Ramos (cell line): Measurements from ENCODE around the gene INTS1.
"Not testable (repeated sequence)": the region's sequence is repeated elsewhere in the genome, so short reads cannot be mapped to it uniquely, and the experiment has no call there.

Source experiments
- in situ Hi-C: fragments of 300-500 bp; cut with MboI; formaldehyde crosslinking; loops from one replicate; pipeline ENCODE4 v1.14.3; 2022; ENCODE audit warnings: low sequenced_read_pairs; ENCODE audit not compliant: unreplicated experiment

Gene INTS1

DNA sequence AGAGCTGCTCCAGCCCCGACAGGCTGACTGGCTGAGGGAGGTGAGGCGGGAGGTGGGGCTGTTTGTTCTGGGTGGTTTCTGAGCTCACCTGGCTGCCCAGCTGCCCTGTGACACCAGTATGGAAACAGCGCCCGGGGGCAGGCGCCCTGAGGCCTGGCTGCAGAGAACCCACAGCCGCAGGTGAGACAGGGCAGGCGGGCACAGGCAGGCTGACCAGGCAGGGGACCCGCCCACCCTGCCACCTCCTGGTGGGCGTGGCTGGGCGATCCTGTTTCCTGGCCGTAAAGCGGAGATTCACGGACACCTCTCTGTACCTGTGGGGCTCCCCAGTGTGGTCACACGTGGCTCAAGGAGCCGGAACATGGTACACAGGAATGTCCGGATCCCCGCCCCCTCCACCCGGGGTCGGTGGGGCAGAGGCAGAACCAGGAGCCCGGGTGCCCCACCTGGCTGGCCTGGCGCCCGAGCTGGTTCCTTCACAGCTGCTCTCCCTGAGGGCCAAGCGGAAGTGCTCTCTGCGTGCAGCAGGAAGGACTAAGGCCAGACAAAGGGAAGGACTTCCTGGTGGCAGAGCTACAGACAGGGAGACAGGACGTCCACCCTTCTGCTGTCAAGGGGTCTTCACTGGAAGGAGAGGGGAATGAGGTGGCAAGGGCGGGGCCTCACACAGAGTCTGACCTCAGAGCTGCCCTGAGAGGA, 48.8 kb downstream of the INTS1 start:
- in situ Hi-C loops: no loop called here

DNA sequence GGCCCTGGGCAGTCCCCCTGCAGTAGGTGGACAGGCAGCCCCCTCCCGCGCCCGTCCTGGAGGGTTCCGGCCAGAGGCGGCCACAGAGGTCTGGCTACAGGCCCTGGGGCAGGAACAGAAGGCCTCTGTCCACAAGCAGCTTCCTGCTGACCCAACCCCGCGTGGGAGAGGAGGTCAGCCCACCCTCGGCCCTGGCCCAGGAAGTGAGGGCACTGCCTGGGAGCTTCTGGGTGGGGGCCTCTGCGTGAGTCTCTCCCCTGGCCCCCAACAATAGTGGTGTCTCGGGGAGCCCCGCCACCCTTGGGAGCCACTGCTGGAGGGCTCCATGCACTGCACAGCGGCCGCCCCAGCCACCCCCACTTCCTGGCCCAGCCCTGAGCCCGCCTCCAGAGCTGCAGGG, 49.6 kb downstream of the INTS1 start:
- in situ Hi-C loops: no loop called here

DNA sequence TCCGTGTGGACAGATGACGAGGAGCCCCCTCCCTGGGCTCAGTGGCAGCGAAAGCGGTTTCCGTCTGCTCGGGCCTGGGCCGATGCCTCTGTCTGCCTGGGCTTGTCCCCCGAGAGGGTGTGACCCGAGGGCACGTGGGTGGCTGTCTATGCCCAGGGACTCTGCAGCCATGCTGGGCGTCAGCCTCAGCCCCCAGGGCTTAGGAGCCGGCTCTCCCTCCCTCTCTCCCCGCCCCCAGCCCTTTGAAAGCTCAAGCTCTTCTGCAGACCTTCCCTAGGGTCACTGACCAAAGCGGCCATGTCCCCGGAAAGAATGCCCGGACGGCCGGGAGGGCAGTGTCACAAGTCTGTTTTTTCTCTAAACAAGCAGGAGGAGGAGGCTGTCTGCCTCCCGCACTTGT, 52.0 kb downstream of the INTS1 start:
- in situ Hi-C loops: no loop called here

DNA sequence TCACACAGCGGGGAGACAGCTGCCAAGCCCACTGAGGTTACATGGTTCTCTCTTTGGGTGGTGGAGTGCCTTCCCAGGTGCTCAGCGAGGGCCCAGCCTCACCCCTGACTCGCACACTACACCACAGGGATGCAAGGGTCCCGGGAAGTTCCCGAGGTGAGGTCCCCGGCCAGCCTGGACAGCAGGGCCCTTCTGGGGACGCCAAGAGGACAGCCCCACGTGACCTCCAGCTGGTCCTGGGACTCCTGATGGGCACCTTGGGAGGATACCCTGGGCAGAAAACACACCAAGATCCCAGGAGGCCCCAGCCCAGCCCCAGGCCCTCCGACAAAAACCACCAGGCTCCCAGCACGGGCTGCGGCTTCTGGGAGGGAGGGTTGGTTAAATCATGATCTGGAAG, 53.2 kb downstream of the INTS1 start:
- in situ Hi-C loops: no loop called here

DNA sequence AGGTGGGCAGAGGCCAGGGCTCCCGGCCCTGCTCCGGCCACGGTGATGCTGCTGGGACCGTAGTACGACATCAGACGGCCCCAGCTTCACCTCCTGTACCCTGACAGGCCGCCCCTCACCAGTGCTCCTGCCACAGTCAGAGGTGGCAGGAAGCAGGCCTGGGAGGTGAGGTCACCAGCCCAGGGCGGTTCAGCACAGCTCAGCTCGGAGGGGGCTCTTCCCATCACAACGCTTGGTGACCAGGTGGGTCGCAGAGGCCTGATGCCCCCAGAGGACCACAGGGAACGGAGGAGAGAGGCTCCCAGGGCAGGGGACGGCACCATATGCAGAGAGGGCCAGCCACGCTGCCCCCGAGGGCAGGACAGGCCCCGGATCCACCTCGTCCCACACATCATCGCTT, 53.8 kb downstream of the INTS1 start:
- in situ Hi-C loops: no loop called here

DNA sequence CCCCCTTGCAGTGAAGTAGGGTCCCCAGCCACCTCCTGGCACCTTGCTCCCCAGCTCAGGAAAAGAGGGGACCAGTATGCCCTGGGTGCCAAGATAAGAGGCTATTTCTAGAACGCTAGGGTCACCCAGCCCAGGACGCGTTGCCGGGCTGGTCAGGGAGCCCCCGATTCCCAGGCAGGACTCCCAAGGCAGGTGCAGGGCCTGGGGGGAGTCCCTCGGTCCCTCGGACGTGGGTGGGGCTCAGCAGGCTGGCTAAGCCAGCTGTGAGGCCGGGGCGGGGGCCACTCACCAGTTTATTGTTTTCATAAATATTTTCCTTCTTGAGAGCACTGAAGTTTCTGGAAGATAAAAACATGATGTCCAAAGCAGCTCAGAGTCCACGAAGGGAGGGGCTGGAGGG, 54.2 kb downstream of the INTS1 start:
- in situ Hi-C loops: no loop called here

DNA sequence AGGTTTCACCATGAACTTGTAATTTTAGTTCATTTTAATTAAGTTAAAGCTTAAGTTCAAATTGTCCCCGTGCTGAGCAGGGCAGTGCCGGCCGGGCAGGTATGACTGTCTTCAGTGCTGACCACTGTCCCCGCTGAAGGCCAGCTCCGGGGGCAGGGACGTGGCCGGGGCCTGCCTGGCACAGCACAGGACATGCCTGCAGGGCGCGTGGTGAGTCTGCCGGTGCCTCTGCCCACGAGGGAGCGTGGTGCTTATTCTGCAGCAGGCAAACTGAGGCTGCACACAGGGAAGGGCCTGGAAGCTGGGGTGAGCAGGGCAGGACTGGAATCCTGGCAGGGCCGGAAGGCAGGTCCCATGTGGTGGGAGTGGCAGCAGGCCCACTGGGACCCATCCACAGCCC, 54.7 kb downstream of the INTS1 start:
- in situ Hi-C loops: no loop called here

DNA sequence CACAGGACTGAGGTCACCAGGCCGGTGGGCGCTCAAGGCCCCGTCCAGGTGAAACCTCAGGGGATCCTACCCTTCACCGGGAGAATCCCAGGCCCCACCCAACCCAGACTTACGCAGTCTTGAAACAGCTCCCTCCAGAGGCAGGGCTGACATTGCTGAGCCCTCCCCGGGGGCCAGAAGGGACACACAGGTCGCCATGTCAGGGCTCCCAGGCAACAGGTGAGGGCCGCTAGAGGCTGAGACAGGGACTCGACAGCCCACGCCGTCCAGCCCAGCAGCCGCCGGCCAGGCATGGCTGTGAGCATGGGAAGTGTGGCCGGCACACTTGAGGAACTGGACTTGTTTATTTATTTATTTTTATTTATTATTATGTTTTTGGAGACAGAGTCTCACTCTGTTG, 55.2 kb downstream of the INTS1 start:
- in situ Hi-C loops: no loop called here

DNA sequence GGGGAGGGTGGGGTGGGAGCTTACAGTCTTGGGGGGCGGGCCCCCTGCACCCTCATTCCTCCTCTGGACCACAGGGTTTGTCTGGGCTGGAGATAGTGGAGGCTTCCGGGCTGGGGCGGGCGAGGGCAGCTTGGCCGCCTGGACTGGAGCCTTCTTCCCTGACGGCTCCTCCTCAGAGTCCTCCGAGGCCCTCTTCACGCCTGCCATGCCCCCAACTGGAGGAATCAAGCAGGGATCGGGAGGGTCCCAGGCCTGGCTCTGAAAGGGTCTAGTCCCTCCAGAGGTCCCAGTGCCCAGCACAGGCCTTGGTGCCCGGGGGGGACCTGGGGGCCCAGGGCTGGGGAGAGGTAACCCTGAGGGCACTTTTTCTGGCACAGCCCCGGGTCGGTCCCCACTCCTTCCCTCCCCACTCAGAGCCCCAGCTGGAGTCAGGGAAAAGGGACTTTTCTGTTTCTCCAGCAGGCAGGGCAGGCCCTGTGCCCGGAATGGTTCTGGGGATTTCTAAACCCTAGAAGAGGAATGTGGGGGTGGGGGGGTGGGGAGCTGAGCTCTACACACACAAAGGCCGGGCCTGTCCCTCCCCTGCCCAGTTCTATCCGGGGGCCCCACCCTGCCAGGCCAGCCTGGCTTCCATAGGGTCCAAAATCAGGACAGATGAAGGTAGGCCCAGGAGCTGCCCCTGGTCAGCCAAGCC, 56.5 kb downstream of the INTS1 start:
- in situ Hi-C loops: no loop called here

DNA sequence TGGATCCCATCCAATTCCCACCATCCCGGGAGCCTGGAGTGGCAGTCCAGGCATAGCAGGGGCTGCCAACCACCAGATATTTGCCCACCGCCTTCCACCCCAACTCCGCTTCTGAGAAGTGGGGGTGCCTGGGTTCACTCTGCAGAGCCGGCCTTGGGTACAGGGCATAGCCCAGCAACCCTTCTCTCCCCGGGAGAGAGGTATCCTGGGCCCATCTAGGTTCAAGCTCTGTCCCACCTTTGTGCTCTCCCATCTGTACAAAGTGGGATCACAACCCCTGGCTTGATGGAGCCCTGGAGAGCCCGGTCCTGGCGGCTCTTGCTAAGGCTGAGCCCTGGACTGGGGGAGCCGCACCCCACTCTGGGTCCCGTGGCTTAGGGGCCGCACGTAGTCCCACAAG, 57.1 kb downstream of the INTS1 start:
- in situ Hi-C loops: no loop called here

DNA sequence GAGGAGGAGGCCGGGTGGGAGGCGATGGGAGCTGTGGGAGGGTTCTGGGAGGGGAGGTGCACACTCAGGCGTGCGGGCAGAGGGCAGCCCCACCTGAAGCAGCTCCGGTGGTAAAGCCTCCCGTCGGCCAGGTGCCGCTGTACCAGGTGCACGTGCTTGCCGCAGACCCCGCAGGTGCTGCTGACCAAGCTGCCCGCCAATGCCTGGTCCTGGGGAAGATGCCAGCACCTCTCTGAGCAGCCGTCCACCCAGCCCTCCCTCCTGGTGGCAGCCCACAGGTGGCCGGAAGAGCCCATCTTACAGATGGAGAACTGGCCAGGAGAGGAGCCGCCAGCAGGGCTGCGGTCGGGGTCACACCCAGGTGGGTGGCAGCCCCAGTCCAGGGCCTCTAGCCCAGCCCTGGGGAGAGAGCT, 57.6 kb downstream of the INTS1 start:
- in situ Hi-C loops: no loop called here

DNA sequence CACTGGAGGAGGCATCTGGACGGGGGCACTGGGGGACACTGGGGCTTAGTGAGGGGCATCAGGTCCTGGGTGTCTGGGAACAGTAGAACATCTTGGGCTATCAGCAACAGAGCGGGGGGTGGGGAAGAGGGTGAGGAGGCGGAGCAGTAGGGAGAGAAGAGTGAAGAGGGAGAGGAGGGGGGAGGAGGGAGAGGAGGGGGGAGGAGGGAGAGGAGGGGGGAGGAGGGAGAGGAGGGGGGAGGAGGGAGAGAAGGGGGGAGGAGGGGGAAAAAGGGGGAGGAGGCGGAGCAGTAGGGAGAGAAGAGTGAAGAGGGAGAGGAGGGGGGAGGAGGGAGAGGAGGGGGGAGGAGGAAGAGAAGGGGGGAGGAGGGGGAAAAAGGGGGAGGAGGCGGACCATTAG, 58.2 kb downstream of the INTS1 start:
- in situ Hi-C loops: not testable (repeated sequence)

DNA sequence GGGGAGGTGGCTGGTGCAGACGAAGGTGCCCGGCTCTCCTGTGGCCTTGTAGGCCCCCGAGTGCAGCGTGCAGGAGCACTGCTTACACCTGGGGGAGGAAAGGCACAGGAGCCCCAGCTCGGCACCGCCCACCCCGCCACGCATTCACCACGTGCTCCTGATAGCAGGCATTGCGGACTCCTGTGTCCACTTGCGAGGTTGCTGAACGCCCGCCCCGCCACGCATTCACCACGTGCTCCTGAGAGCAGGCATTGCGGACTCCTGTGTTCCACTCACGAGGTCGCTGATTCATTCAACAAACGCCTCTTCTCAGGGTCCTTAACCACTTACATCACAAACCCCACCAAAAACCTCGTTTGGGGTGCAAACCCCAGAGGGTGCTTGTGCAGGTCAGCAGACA, 58.8 kb downstream of the INTS1 start:
- in situ Hi-C loops: no loop called here

DNA sequence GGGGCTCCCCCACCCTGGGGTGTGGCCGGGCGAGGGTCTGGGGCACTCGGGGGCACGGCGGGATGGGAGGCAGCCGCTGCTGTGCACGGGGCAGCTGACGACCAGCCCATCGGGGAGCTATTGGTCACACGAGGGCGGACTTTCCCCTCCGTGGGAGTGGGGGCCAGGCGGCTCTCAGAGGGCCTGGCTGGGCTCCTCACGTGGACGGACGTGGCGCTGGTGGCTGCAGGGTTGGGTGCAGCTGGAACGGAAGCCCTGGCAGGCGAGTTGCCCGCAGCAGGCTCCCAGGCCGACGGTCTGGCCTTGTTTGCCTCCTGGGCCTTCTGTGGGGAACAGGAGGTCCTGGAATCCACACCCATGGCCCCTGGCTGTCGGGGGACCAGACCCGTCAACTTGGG, 59.3 kb downstream of the INTS1 start:
- in situ Hi-C loops: no loop called here

DNA sequence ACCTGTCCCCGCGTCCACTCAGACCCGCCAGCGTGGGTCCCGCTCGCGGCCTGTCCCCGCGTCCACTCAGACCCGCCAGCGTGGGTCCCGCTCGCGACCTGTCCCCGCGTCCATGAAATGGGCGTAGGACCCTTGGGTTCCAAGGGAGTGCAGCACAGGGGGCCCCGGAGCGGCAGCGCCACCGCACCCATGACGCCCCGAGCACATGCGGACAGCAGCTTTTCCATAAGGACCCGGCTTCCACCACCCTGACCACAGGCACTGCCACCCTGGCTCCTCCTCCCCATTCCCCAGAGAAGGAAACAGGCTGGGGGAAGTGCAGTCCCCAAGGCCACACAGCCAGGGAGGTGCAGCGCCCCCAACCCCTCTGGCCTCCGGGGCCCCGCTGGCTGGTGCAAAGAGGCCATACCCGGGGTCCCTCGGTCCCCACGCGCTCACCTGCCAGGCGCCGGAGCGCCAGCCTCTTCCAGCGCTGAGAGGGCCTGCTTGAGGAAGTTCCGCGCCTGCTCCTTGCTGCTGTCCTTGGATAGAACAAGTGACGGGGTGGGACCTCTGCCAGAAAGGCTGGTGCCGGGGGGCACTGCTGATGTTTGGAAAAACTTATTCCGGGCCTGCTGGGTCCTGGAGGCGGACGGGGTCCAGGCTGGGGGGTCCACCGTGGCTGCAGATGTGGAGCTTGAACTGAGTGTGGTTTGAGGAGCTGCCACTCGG, 59.8 kb downstream of the INTS1 start:
- in situ Hi-C loops: no loop called here

DNA sequence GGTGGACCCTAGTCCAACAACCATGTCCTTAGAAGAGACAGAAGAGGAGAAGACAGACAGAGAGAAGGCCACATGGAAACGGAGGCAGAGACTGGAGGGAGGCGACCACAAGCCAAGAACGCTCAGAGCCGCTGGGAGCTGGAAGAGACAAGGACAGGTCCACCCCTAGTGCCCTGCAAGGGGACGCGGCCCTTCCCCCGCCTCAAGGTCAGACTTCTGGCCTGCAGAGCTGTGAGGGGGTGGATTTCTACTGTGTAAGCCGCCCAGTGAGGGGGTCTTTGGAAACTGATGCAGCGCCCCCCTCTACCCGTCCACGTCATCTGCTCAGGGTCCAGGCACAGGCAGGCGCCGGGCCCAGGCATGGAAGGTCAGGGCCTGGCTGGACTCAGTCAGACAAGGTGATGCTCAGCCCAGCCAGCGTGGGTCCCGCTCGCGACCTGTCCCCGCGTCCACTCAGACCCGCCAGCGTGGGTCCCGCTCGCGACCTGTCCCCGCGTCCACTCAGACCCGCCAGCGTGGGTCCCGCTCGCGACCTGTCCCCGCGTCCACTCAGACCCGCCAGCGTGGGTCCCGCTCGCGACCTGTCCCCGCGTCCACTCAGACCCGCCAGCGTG, 60.5 kb downstream of the INTS1 start:
- in situ Hi-C loops: not testable (repeated sequence)

DNA sequence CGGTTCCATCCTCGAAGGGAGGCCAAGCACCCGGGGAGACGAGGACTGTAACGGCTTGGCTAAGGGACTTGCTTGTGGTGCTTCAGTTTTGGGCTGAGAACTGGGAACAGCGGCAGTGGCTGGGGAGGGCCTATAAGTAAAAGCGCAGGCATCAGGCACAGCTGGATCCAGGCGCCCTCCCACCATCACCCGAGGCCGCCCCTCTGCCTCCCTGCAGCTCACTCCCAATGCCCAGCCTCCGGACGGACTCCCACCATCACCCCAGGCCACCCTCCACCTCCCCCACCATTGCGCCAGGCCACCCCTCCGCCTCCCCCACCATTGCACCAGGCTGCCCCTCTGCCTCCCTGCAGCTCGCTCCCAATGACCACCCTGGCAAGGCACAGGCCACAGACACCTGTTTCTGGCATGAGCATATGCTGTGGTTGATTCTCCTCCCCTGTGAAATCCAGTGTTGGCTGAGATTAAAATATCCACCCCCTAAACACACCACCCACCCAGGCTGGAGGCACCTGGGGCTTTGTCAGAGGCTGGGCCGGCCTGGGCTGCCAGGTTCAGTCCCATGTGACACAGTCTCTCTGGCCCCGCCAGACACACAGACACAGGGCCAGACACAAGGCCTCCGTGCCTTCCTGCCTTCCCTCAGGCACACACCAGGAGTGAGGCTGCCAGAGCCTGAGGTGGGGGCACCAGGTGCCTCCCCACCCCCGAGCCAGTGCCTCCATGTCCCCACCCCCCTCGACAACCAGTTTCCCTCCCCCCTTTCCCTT, 61.6 kb downstream of the INTS1 start:
- in situ Hi-C loops: no loop called here

DNA sequence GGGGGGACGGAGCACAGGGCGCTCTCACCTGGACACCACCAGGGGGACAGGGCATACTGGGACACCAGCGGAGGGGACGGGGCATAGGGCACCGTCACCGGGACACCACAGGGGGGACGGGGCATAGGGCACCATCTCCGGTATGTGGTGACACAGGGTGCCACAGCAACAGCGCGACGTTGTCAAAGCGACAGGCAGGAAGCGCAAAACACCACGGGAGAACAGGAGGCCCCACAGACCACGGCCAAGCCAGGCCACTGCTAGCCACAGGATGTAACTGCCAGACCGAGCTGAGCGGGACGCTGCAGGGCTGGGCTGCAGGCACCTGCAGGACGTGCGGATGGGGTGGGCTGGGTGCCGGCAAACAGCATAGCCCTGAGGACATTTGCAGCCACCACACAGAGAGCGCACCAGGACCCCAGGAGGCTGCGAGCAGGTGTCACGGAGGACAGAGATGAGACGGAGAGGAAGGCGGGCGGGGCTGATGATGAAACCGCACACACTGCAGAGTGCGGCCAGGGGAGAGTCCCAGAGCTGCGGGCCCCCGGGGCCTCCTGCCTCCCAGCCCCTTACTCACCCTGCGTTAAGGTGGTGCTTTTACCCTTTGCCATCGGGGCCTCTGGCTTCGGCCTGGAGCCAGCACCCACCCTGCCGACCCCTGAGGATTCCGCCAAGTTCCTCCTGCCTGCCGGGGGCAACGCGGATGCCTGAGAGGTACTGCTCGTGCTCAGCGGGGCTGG, 62.4 kb downstream of the INTS1 start:
- in situ Hi-C loops: no loop called here

DNA sequence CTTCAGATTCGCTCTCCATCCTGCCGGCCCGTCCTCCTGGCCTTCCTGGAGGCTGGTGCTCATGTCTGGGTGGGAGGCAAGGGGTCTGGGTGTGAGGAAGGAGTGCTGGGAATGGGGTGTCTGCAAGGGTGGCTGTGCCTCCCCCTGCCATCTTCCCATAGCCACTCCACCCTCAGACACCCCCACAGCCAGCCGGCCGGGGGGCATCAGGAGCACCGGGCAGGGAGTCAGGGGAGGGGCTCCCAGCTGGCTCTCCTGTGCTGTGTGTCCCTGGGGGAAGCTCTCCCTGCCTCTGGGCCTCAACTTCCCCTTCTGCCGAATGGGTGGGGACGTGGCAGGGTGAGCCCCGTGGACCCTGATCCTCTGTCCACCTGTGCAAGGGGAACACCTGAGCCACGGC, 63.6 kb downstream of the INTS1 start:
- in situ Hi-C loops: no loop called here
